ENCODE results near the gene SDK1.
A peak's percentile ranks its signal among the peaks of the same experiment; 100 is the strongest.

SDK1 gene

GRCh38 chr7:4186513-4186780 lies 885.4 kb downstream of the SDK1 start:
- no peak for DNase-seq (ENCODE audit: low read depth in 1 of 2, low spot score in 1 of 2)

GRCh38 chr7:4188651-4189050 lies 887.6 kb downstream of the SDK1 start:
- DNase-seq (ENCODE audit: low read depth in 1 of 2, low spot score in 1 of 2): no peak

GRCh38 chr7:4189131-4189570 lies 888.1 kb downstream of the SDK1 start:
- DNase-seq (ENCODE audit: low read depth in 1 of 2, low spot score in 1 of 2): no peak

- DNase-seq (ENCODE audit: low read depth in 1 of 2, low spot score in 1 of 2): no peak
These were observed 889.2 kb downstream of the SDK1 start for GRCh38 chr7:4190010-4190981.

DNA sequence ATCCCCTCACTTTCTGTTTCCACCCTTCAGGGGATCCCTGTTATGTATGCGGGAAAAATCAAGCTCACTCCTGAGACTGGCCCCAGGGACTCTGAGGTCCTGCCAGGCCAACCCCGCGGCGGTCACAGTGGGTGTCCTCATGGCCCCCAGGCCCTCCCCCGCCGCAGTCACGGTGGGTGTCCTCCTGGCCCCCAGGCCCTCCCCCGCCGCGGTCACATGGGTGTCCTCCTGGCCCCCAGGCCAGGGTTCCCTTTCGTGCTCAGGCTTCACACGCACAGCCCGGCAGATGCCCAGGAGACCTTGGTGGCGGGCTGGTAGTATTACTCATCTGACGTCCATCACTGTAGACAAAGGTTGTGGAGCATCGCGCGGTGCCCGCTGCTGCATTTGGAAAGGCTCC lies 890.0 kb downstream of the SDK1 start:
- no peak for DNase-seq (ENCODE audit: low read depth in 1 of 2, low spot score in 1 of 2)

- DNase-seq (ENCODE audit: low read depth in 1 of 2, low spot score in 1 of 2): no peak
These were observed 890.5 kb downstream of the SDK1 start for GRCh38 chr7:4191525-4191924.

DNA sequence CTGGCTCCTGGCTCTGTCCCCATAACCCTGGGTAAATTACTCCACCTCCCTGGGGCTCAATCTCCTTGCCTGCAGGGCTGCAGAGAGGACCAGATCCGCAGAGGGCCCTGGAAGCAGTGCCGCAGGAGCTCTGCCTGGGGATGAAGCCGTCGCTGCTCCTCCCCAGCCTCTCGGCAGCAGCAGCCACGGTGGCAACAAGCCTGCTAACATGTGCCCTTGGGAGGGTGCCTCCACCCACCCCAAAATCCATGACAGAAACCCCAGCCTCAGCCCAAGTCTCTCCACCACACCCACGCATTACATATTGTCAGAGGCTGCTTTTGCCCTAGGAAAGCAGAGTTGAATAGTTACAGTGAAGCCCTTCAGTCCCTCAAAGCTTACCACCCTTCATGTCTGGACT lies 894.6 kb downstream of the SDK1 start:
- no peak for DNase-seq (ENCODE audit: low read depth in 1 of 2, low spot score in 1 of 2)

DNA sequence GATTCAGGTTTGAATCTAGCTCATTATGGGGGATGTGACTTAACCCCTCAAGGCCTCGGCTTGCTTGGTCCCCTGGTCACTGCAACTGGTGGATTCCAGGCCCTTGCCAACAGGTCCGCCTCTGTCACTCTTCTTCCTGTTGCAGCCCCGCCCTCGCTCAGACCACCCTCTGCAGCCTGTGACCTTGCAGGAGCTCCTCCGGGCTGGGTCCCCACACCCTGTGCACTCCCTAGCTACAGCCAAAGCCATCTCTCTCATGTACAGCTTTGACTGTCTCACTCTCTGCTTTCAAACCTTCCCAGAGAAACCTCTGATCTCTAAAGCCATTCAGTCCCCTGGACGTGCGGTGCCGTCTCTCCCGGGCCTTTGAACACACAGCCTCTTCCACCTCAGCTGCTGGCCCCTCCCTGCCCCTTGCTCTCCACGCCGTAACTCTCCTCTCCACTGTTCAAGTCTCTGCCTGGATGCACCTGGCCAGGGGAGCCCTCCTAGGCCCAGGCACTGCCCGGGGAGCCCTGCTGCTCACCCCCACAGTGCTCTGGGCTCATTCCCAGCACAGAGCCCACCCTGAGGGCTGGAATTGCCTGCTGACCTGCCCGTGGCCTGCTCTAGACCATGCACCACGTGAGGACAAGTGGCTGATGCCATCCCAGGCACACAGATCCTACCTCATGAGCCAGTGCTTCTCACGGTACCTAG lies 895.2 kb downstream of the SDK1 start:
- no peak for DNase-seq (ENCODE audit: low read depth in 1 of 2, low spot score in 1 of 2)

DNA sequence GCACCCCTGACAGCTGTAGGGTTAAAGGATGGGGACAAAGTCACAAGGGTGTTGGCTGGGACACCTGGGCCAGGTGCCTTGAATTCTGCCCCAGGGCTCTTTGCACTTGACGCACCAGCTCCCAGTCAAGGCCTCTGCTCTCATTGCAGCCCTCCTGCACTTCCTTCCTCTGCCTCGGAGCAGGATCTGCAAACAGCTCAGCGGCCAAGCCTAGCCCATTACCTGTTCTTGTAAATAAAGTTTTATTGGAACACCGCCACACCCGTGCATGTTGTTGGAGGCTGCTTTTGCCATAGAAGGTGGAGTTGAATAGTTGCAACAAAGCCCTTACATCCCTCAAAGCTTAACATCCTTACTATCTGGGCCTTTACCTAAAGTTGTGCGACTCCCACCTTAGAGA lies 897.2 kb downstream of the SDK1 start:
- DNase-seq (ENCODE audit: low read depth in 1 of 2, low spot score in 1 of 2): no peak

- no peak for DNase-seq (ENCODE audit: low read depth in 1 of 2, low spot score in 1 of 2)
These were observed 899.6 kb downstream of the SDK1 start for GRCh38 chr7:4200546-4201094.

DNA sequence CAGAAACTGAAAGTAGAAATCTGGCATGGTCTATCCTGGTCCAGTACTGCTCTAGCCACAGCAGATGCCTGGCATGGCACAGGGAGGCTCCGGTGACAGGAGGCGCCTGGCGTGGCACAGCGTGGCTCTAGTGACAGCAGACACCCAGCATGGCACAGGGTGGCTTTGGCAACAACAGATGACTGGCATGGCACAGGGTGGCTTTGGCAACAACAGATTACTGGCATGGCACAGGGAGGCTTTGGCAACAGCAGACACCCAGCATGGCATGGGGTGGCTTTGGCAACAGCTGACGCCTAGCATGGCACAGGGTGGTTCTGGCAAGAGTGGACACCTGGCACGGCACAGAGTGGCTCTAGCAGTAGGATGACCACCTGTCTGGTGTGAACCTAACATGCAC lies 900.5 kb downstream of the SDK1 start:
- no peak for DNase-seq (ENCODE audit: low read depth in 1 of 2, low spot score in 1 of 2)

GRCh38 chr7:4202154-4202736 lies 901.2 kb downstream of the SDK1 start:
- no peak for DNase-seq (ENCODE audit: low read depth in 1 of 2, low spot score in 1 of 2)

DNA sequence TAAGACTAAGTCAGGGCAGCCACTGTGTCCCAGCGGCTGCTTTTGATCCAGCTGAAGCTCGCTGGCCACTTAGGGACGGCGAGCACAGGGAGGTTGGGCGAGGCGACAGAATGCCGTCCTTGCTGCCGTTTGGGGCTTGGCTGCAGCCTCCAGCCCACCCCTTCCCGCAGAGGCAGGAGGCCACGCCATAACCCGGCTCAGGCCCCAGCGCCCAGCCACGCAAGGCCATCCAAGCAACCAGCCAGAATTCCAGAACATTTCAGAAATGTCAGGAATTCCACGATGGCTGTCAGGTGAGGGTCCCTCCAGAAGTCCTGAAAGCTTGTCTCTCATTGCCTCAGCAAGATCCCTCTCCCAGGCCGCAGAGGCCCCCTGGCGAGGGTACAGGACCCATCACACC lies 901.9 kb downstream of the SDK1 start:
- DNase-seq (ENCODE audit: low read depth in 1 of 2, low spot score in 1 of 2): no peak

- DNase-seq (ENCODE audit: low read depth in 1 of 2, low spot score in 1 of 2): no peak
These were observed 902.8 kb downstream of the SDK1 start for GRCh38 chr7:4203626-4204512.

GRCh38 chr7:4204513-4205165 lies 903.6 kb downstream of the SDK1 start:
- peak; percentile 8 to 16 for DNase-seq (ENCODE audit: low read depth in 1 of 2, low spot score in 1 of 2)

GRCh38 chr7:4205828-4206227 lies 904.8 kb downstream of the SDK1 start:
- no peak for DNase-seq (ENCODE audit: low read depth in 1 of 2, low spot score in 1 of 2)

GRCh38 chr7:4207011-4207410 lies 906.0 kb downstream of the SDK1 start:
- no peak for DNase-seq (ENCODE audit: low read depth in 1 of 2, low spot score in 1 of 2)

DNA sequence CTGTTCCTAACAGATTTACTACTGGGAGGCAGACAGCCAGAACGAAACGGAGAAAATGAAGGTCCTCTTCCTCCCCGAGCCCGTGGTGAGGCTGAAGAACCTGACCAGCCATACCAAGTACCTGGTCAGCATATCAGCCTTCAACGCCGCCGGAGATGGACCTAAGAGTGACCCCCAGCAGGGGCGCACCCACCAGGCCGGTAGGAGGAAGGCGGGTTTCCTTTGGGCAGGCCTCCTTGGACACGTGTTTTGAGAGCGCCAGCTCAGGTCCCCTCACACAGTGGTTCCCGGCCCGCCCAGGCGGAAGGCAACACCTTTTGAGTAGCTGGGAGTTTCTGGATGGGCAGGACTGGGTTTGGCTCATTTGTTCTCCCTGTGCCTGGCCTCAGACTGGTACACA lies 907.0 kb downstream of the SDK1 start:
- DNase-seq (ENCODE audit: low read depth in 1 of 2, low spot score in 1 of 2): no peak

DNA sequence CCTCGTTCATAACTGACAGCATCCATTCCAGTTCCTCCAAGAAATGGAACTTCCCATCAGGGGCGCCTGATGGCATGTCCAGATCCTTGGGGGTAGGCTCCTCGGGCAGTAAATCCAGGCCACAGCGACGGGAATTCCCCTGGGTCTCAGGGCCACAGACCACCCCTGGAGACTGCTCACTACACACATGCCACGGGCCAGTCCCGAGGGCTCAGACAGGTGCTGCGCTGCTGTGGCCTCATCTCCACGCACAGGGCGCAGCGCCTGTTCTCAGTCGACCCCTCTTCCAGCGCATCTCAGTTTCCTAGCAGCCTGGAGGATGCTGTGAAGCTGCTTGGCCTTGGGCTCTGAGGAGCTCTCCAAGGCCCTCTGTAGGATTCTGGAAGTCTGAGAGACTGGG lies 907.5 kb downstream of the SDK1 start:
- DNase-seq (ENCODE audit: low read depth in 1 of 2, low spot score in 1 of 2): no peak

- DNase-seq (ENCODE audit: low read depth in 1 of 2, low spot score in 1 of 2): no peak
These were observed 908.1 kb downstream of the SDK1 start for GRCh38 chr7:4209126-4209525.

Data from activated CD4-positive, alpha-beta T cell treated with anti-CD3 and anti-CD28 coated beads, Interleukin-2, amount 50 U/mL, for 24 hours (primary cell).